GM18951 (cell line): Measurements from ENCODE around the gene PPP2R5A.
"Not testable (repeated sequence)": the region's sequence is repeated elsewhere in the genome, so short reads cannot be mapped to it uniquely, and the experiment has no call there.

ENCODE experiments used
- POLR2A ChIP-seq: IDR thresholded peaks from 4 replicates; pipeline ENCODE4 v1.6.1; 2011; ENCODE audit warnings: mild to moderate bottlenecking; ENCODE audit not compliant: insufficient read length, insufficient read depth; ENCODE audit errors: extremely low read depth
- in situ Hi-C: fragments of 300-500 bp; cut with MboI; formaldehyde crosslinking; loops from one replicate; pipeline ENCODE4 v1.12.0; 2022; ENCODE audit warnings: low sequenced_read_pairs, mixed read lengths, inconsistent platforms; ENCODE audit not compliant: unreplicated experiment

Gene PPP2R5A

GRCh38 chr1:212366901-212367300 lies 81.7 kb downstream of the PPP2R5A start:
- no peak for TF ChIP-seq POLR2A
- in situ Hi-C loops = no loop called here

GRCh38 chr1:212367474-212368072 lies 82.4 kb downstream of the PPP2R5A start:
- TF ChIP-seq POLR2A = no peak
- in situ Hi-C loops = no loop called here

GRCh38 chr1:212368073-212368484 lies 82.9 kb downstream of the PPP2R5A start:
- in situ Hi-C loops = no loop called here
- no peak for TF ChIP-seq POLR2A

GRCh38 chr1:212375986-212376385 lies 90.8 kb downstream of the PPP2R5A start:
- no peak for TF ChIP-seq POLR2A
- in situ Hi-C loops = loop anchor here (10.0 kb wide), 1 partner anchor 301 kb away; no protein-coding TSS in a partner anchor

GRCh38 chr1:212377644-212378043 lies 92.4 kb downstream of the PPP2R5A start:
- in situ Hi-C loops = loop anchor here (10.0 kb wide), 1 partner anchor 303 kb away; no protein-coding TSS in a partner anchor

GRCh38 chr1:212379366-212379765 lies 94.2 kb downstream of the PPP2R5A start:
- in situ Hi-C loops = loop anchor here (10.0 kb wide), 1 partner anchor 305 kb away; no protein-coding TSS in a partner anchor
- TF ChIP-seq POLR2A = no peak

More at GRCh38 chr1:212377644-212378043, 92.4 kb downstream of the PPP2R5A start:
- no peak for TF ChIP-seq POLR2A

- in situ Hi-C loops = no loop called here
- no peak for TF ChIP-seq POLR2A
Measured at GRCh38 chr1:212381397-212382035, 96.3 kb downstream of the PPP2R5A start.

- TF ChIP-seq POLR2A = no peak
- in situ Hi-C loops = no loop called here
Measured at GRCh38 chr1:212386029-212386428, 100.8 kb downstream of the PPP2R5A start.

- in situ Hi-C loops = no loop called here
- TF ChIP-seq POLR2A = no peak
Measured at GRCh38 chr1:212388985-212389716, 103.9 kb downstream of the PPP2R5A start.

GRCh38 chr1:212395678-212396437 lies 110.6 kb downstream of the PPP2R5A start:
- in situ Hi-C loops = not testable (repeated sequence)

GRCh38 chr1:212396638-212397037 lies 111.4 kb downstream of the PPP2R5A start:
- in situ Hi-C loops = no loop called here
- no peak for TF ChIP-seq POLR2A

GRCh38 chr1:212397171-212397570 lies 112.0 kb downstream of the PPP2R5A start:
- no peak for TF ChIP-seq POLR2A
- in situ Hi-C loops = no loop called here

- in situ Hi-C loops = no loop called here
- no peak for TF ChIP-seq POLR2A
Measured at GRCh38 chr1:212401042-212401441, 115.8 kb downstream of the PPP2R5A start.

- in situ Hi-C loops = no loop called here
- no peak for TF ChIP-seq POLR2A
Measured at GRCh38 chr1:212401838-212402582, 116.8 kb downstream of the PPP2R5A start.
